CD4-positive, alpha-beta T cell treated with Interleukin-4 for 1 hour (primary cell): ENCODE measurements around the gene COL15A1.
"Not testable (repeated sequence)": the region's sequence is repeated elsewhere in the genome, so short reads cannot be mapped to it uniquely, and the experiment has no call there.

Experiments used
- DNase-seq, 2 donors: peaks; one replicate each; pipeline ENCODE4 v3.0.0-alpha.2; 2020 to 2022

COL15A1 gene

GRCh38 chr9:99092643-99093491 lies 149.2 kb downstream of the COL15A1 start:
- peak in 1 of 2 donors; percentile 43 for DNase-seq

GRCh38 chr9:99093492-99093791 lies 149.7 kb downstream of the COL15A1 start:
- DNase-seq = no peak

GRCh38 chr9:99095565-99095964 lies 151.9 kb downstream of the COL15A1 start:
- no peak for DNase-seq

GRCh38 chr9:99096409-99096808 lies 152.7 kb downstream of the COL15A1 start:
- no peak for DNase-seq

- DNase-seq = not testable (repeated sequence)
Observed at GRCh38 chr9:99099806-99100585, 156.3 kb downstream of the COL15A1 start.

- no peak for DNase-seq
Observed at GRCh38 chr9:99101271-99101670, 157.6 kb downstream of the COL15A1 start.

GRCh38 chr9:99101812-99102211 lies 158.1 kb downstream of the COL15A1 start:
- DNase-seq = no peak

GRCh38 chr9:99103054-99103895 lies 159.6 kb downstream of the COL15A1 start:
- no peak for DNase-seq

- DNase-seq = peak in 1 of 2 donors; percentile 8
Observed at GRCh38 chr9:99103901-99104458, 160.3 kb downstream of the COL15A1 start.

GRCh38 chr9:99104459-99105151 lies 160.9 kb downstream of the COL15A1 start, which contains the start of gene TGFBR1:
Gene TGFBR1, plus strand, starts transcription at chr9:99105113. Its CDS starts 93 bp downstream, at chr9:99105206.
- peak; percentile 94 to 95 for DNase-seq

GRCh38 chr9:99105152-99106043 lies 161.7 kb downstream of the COL15A1 start:
- peak; percentile 40 to 57 for DNase-seq

- no peak for DNase-seq
Observed at GRCh38 chr9:99106044-99106375, 162.3 kb downstream of the COL15A1 start.

- no peak for DNase-seq
Observed at GRCh38 chr9:99107421-99107820, 163.7 kb downstream of the COL15A1 start.

GRCh38 chr9:99108131-99108530 lies 164.4 kb downstream of the COL15A1 start:
- no peak for DNase-seq

GRCh38 chr9:99109522-99109921 lies 165.8 kb downstream of the COL15A1 start:
- peak; percentile 25 to 47 for DNase-seq

GRCh38 chr9:99112750-99113413 lies 169.2 kb downstream of the COL15A1 start:
- peak; percentile 44 to 74 for DNase-seq

- DNase-seq = no peak
Observed at GRCh38 chr9:99113414-99114048, 169.8 kb downstream of the COL15A1 start.

- DNase-seq = no peak
Observed at GRCh38 chr9:99114049-99114440, 170.3 kb downstream of the COL15A1 start.

GRCh38 chr9:99114846-99115500 lies 171.3 kb downstream of the COL15A1 start:
- DNase-seq = no peak
